T-helper 22 cell (primary cell): ENCODE data around the gene LHFPL2.
"Not testable (repeated sequence)": the region's sequence is repeated elsewhere in the genome, so short reads cannot be mapped to it uniquely, and the experiment has no call there.

Source experiments
- DNase-seq: peaks from one replicate; pipeline ENCODE4 v3.0.0-alpha.2; 2020; ENCODE audit warnings: low read depth

The LHFPL2 gene

DNA sequence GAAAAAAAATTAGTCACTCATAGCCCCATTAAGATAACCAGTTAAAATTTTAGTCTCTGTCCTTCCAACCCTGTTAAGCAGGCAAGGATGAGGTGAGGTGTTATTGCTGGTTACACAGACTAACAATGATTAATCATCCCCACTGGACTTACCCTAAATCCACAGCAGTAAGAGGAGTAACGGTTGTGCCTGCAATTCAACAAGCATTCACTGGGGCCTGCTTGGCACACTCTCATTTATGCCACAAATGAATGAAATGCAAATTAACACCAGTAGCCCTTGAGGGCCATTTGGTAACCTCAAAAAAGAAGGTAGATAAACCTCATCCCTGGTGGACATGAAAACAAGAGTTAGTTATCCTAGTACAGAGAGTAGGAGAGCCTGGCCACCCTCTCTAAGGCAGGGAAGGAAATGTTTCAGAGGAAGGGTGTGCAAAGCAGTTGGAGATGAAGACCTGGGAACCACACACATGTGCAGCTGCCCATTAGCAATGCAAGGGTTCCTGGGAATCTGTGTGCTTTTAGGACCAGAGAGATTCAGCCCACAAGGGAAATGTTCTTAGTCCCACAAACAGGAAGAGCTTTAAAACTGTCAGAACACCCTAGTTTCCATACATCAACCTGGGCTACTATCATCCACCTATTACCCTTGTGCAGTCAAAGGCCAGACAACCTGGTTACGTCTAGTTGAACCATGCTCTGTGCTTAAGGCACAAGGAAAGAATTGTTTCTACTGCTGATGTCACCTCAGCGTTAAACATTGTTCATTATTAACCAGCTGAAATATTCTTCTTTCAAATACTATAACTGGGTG lies 7.7 kb downstream of the LHFPL2 start:
- DNase-seq: no peak

DNA sequence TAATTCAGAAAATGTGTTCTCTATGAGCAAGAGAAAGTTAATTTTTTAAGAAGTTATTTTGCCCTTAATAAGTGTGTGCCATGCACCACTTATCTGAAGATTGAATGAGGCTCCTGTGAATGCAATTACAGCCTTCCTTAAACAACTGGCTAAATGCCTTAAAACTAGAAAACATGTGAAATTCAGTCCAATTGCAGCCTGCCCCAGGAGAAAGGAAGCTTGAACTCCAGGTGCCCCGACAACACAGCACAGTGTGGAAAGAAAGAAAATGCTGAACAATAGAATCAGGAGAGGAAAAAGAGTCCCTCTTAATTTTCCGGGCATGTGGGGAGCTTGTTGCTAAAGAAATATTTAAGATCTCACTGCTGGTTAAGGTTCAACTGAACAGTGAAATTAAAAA lies 8.8 kb downstream of the LHFPL2 start:
- DNase-seq: no peak

GRCh38 chr5:78638973-78639669 lies 9.5 kb downstream of the LHFPL2 start:
- DNase-seq: no peak

- no peak for DNase-seq
Observed at GRCh38 chr5:78638423-78638822, 10.1 kb downstream of the LHFPL2 start.

DNA sequence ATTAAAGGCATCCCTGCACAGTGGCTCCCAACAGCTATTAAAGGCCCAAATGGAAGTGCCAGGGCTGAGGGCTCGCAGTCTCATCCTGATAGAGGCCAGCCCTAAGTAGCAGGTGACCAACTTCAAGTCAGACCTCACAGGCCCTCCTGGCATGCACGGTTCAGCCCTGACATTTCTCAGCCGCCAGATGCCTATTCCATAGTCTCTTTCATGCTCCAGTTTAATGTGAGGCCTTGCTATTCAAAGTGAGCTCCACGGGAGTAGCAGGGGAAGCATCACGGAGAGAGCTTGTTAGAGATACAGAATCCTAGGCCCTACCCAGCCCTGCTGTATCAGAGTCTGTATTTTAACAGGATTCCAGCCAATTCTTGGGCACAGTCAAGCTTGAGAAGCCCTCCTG lies 11.1 kb downstream of the LHFPL2 start:
- no peak for DNase-seq

- no peak for DNase-seq
Observed at GRCh38 chr5:78636682-78637081, 11.9 kb downstream of the LHFPL2 start.

DNA sequence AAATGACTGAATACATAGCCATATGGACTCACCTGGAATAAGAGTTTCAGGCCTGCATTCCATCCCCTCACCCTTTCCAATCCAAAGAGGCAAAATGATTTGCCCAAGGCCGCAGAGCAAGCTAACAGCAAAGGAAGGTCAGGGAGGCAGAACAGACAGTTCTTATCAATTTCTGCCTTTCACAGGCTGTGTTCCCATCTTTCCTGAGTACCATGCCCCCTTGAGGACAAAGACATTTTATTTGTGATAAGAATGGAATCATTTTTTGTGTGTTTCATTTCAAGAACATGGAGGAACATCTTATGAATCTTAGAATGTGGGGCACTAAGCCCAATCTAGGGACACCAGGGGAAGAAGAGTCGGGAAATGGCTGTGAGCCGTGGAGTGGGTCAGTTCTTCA lies 13.9 kb downstream of the LHFPL2 start:
- DNase-seq: no peak

DNA sequence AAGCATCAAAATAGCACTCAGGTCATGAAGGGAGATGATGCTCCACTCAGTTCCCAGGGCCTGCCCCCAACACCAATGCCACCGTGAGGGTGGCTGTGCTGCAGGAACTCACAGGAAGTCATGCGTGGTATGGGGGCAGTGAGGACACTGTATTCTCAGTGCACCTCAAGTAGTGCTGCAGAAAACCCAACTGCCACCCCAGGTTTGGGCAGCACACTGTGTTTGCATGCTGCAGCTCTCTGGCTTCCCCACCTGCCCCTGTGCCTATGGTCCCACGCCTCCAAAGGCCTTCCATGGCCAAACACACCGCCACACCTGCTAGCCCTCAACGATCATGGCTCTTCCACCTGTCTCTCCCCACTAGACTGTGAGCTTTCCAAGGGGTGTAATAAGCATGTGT lies 14.3 kb downstream of the LHFPL2 start:
- no peak for DNase-seq

- no peak for DNase-seq
Observed at GRCh38 chr5:78633700-78634099, 14.9 kb downstream of the LHFPL2 start.

DNA sequence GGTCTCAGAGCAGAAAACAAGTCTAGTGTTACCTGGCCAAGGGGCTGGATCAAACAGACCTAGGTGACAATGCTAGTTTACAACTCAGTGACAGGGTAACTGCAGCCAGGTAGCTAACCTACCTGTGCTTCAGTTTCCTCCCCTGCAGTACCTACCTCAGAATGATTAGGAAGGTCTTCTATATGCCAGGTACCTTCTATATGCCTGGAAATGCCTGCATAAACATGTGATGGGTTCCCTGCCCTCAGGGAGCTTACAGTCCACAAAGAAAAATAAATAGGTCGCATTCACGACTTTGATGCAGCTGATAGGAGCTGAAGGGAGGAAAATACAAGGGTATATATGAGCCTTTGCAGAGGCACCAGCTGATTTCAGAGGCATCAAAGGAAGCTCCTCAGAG lies 16.1 kb downstream of the LHFPL2 start:
- no peak for DNase-seq

- no peak for DNase-seq
Observed at GRCh38 chr5:78631931-78632330, 16.6 kb downstream of the LHFPL2 start.

GRCh38 chr5:78630047-78630446 lies 18.5 kb downstream of the LHFPL2 start:
- no peak for DNase-seq

- no peak for DNase-seq
Observed at GRCh38 chr5:78629624-78630023, 18.9 kb downstream of the LHFPL2 start.

- DNase-seq: no peak
Observed at GRCh38 chr5:78628270-78628992, 20.1 kb downstream of the LHFPL2 start.

GRCh38 chr5:78627766-78628165 lies 20.8 kb downstream of the LHFPL2 start:
- no peak for DNase-seq

- DNase-seq: no peak
Observed at GRCh38 chr5:78627175-78627574, 21.4 kb downstream of the LHFPL2 start.

GRCh38 chr5:78626009-78626571 lies 22.5 kb downstream of the LHFPL2 start:
- DNase-seq: no peak

GRCh38 chr5:78624992-78625391 lies 23.6 kb downstream of the LHFPL2 start:
- DNase-seq: no peak

DNA sequence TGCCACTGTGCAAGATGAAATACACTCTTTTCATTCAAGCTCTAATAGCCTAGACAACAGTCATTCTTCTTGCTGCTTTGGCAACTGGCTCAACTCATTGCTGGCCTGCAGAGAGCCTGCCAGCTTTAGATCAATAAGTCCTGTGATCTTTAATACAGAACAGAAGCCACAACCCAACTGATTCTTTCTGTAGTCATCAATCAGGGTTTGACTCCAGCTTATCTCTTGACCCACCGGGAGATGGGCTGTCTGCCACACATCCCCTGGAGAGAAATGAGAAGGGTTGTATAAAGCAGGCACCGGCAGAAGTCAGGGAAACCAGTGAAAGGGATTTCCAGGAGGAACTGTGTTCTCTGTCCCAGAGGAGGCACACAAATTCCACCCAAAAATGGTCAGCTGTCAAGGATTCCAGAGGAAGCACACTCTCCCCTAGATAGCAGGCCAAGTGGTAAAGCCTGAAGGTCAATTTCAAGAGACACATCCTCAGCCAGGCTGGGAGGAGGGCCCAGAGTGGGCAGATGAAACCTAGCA lies 24.5 kb downstream of the LHFPL2 start:
- no peak for DNase-seq

GRCh38 chr5:78622302-78622971 lies 26.1 kb downstream of the LHFPL2 start:
- DNase-seq: no peak

DNA sequence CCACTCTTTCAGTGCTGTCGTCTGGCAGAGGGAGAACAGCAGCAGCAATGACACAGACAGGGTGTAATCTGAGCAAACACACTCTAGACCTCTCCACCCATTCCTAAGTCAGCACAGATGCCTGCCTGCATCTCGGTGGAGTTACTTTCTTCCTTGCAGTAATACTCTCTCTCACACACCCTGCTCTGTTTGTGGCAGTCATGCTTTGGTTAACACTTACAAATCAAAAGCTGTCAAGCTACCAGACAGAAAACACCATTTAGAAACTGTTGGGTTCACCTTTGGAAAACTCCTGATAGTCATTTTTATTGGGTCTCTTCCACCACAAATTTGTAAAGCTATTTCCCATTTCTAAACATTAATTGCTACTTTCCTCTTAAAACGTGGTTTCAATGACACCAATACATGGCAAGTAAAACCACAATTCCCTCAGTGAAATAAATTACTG lies 27.3 kb downstream of the LHFPL2 start:
- no peak for DNase-seq

- not testable (repeated sequence) for DNase-seq
Observed at GRCh38 chr5:78620119-78620518, 28.5 kb downstream of the LHFPL2 start.
